Activated naive CD8-positive, alpha-beta T cell treated with anti-CD3 and anti-CD28 coated beads, Interleukin-2, amount 10 ng/mL, durations not matched to agents 7 days and 5 days (primary cell): ENCODE measurements around the gene MZB1. TPM values are rescaled to one million over a fixed set of nuclear protein-coding genes. Genes with fewer than 3 reads are reported as not detected.

Experiments used
- ATAC-seq: fragments of 150-1000 bp; cut with Tn5 transposase; one replicate; pipeline ENCODE4 v1.10.0; 2021; ENCODE audit warnings: low read depth, moderate library complexity
- POLR2A ChIA-PET: fragments of 350-600 bp; sonication (Branson Sonifier 250); formaldehyde crosslinking; loops from one replicate; lab custom pipeline; 2021; ENCODE audit warnings: antibody characterized with exemption; lab: Charles Lee
- DNase-seq: peaks from one replicate; pipeline ENCODE4 v3.0.0; 2021
- H3K27ac Mint-ChIP-seq: one replicate; pipeline ENCODE4 v1.8.0; 2022; ENCODE audit warnings: mild to moderate bottlenecking, mixed read lengths
- H3K27me3 Mint-ChIP-seq: one replicate; pipeline ENCODE4 v1.8.0; 2022; ENCODE audit warnings: mild to moderate bottlenecking, moderate library complexity, mixed read lengths
- H3K36me3 Mint-ChIP-seq: one replicate; pipeline ENCODE4 v1.8.0; 2021; ENCODE audit warnings: mild to moderate bottlenecking, mixed read lengths
- H3K4me1 Mint-ChIP-seq: one replicate; pipeline ENCODE4 v1.8.0; 2021; ENCODE audit warnings: mixed read lengths
- H3K4me3 Mint-ChIP-seq: one replicate; pipeline ENCODE4 v1.8.0; 2022; ENCODE audit warnings: mild to moderate bottlenecking, moderate library complexity, mixed read lengths
- H3K9me3 Mint-ChIP-seq: one replicate; pipeline ENCODE4 v1.8.0; 2021; ENCODE audit warnings: mixed read lengths
- total RNA-seq, 2 experiments: library from RNA; stranded (reverse); gene quantifications; one replicate each; pipeline ENCODE4 v1.2.3, GENCODE V29; 2021

MZB1 gene
- total RNA-seq, 2 experiments from 2014 or later = 21.8 to 22.6 TPM

DNA sequence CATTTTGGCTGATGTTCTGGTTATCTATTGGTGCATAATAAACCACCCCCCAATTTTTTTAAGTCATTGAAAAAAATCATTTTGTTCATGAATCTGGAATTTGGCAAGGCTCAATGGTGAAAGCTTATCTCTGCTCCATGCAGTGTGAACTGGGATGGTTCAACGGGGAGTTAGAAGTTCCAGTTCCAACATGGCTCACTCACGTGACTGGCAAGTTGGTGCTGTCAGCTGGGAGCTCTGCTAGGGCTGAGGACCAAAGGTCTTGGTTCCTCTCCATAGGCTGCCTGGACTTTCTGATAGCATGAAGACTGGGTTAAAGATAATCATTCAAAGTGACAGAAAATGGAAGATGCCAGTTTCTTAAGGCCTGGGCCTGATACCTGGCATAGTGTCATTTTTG lies 17.2 kb upstream of the MZB1 start:
- Mint-ChIP-seq H3K9me3 (no peaks in the 10 kb centered on the region), H3K27me3 (no peaks in the 10 kb centered on the region), H3K4me3 (no peak overlapping the region), H3K27ac (no peak overlapping the region), H3K4me1 (peaks cover 30% of the 10 kb centered on the region), H3K36me3 (no peaks in the 10 kb centered on the region)
- POLR2A ChIA-PET = no interaction called here
- DNase-seq (no peak), ATAC-seq (no peak)

- H3K4me3 Mint-ChIP-seq = peak overlapping the region; percentile 96
- peaks cover 2% of the 10 kb centered on the region for H3K36me3 Mint-ChIP-seq
- H3K27ac Mint-ChIP-seq = peak overlapping the region; percentile 100
- ATAC-seq (no peak), DNase-seq (no peak)
- H3K9me3 Mint-ChIP-seq = no peaks in the 10 kb centered on the region
- POLR2A ChIA-PET = interaction anchor here (1.0 to 4.6 kb wide), 6 partner anchors 9 to 157 kb away, joined by 4 to 28 read pairs (median 4); partner anchors contain the start of genes MATR3, MZB1 and UBE2D2
- H3K4me1 Mint-ChIP-seq = peaks cover 32% of the 10 kb centered on the region
- H3K27me3 Mint-ChIP-seq = no peaks in the 10 kb centered on the region
Measured at GRCh38 chr5:139404484-139404840, 14.7 kb upstream of the MZB1 start.

DNA sequence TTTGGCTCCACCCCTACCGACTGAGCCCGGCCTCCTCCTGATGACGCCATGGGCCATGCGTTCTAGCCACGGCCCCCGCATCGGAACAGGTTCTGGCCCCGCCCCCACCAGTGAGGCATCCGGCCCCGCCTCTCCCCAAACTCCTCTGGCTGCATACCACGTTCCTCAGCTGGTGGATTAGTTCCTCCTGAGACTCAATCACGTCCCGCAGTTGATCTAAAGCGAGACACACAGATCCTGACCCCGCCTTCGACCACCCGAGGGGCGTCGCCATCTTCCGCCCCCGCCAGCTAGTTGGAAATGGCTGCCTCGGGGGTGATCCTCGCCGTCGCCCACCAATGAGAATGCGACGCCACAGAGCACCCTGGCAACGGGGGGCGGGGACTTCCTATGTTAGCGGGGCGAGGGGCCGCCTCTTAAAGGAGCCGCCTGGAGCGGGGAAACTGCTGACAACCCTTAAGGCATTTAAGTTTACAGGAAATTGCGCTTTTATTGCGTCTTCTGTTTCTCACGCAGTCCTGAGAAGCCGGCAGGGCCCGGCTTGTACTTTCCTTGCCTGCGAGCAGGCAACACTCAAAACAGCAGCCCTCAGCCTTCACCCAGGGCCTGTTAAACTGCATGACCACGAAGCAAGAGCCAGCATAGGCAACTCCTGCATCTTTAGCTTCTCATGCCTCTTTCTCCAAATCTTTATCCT lies 14.2 kb upstream of the MZB1 start, which contains the start of gene SPATA24:
Gene SPATA24 (minus strand): TSS at position 303 of the 697 bp plus-strand sequence. CDS start 29 bp downstream, at position 274.
- H3K9me3 Mint-ChIP-seq = no peaks in the 10 kb centered on the region
- peak within 1 kb of the TSS; percentile 96 for H3K4me3 Mint-ChIP-seq
- H3K4me1 Mint-ChIP-seq = peaks cover 35% of the 10 kb centered on the region
- peak; percentile 96 for DNase-seq
- H3K27ac Mint-ChIP-seq = peak within 1 kb of the TSS; percentile 100
- no peaks in the 10 kb centered on the region for H3K27me3 Mint-ChIP-seq
- POLR2A ChIA-PET = interaction anchor here (0.7 to 4.6 kb wide), 8 partner anchors 8 to 157 kb away, joined by 3 to 28 read pairs (median 4); partner anchors contain the start of genes MATR3, MZB1 and UBE2D2
- ATAC-seq = peak; percentile 94
- H3K36me3 Mint-ChIP-seq = peaks cover 4% of the 10 kb centered on the region

DNA sequence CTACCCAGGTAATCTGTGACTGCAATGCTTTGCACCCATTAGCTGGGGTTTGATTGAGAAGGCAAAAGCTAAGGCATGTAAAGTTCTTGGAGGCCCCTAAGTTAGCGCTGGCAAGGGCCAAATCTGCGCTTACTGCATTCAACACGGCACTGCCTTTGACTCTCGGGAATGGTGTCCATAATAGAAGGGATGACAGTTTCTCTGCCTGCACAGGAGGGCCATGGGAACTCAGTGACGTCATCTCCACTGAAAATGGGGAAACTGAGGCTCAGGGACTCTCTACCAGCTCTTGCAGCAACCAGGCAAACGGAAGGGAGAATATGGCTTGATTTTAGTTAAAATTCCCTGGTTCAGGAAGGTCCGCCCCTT lies 13.7 kb upstream of the MZB1 start:
- peak overlapping the region; percentile 100 for H3K27ac Mint-ChIP-seq
- DNase-seq (no peak), ATAC-seq (no peak)
- H3K9me3 Mint-ChIP-seq = no peaks in the 10 kb centered on the region
- POLR2A ChIA-PET = interaction anchor here (0.7 to 4.6 kb wide), 9 partner anchors 8 to 158 kb away, joined by 3 to 28 read pairs (median 4); partner anchors contain the start of genes MATR3, MZB1 and UBE2D2
- H3K36me3 Mint-ChIP-seq = peaks cover 4% of the 10 kb centered on the region
- H3K4me3 Mint-ChIP-seq = peak overlapping the region; percentile 96
- no peaks in the 10 kb centered on the region for H3K27me3 Mint-ChIP-seq
- peaks cover 35% of the 10 kb centered on the region for H3K4me1 Mint-ChIP-seq

GRCh38 chr5:139402561-139403158 lies 12.9 kb upstream of the MZB1 start:
- Mint-ChIP-seq H3K27me3 (no peaks in the 10 kb centered on the region), H3K9me3 (no peaks in the 10 kb centered on the region), H3K36me3 (peaks cover 8% of the 10 kb centered on the region), H3K4me1 (peaks cover 32% of the 10 kb centered on the region), H3K4me3 (peak overlapping the region; percentile 96), H3K27ac (peak overlapping the region; percentile 100)
- DNase-seq = no peak
- POLR2A ChIA-PET = interaction anchor here (1.2 to 4.6 kb wide), 5 partner anchors 10 to 158 kb away, joined by 3 to 28 read pairs (median 4); partner anchors contain the start of genes MZB1 and UBE2D2
- no peak for ATAC-seq

GRCh38 chr5:139401546-139401945 lies 11.8 kb upstream of the MZB1 start:
- Mint-ChIP-seq H3K27ac (no peak overlapping the region), H3K27me3 (no peaks in the 10 kb centered on the region), H3K9me3 (no peaks in the 10 kb centered on the region), H3K4me1 (peaks cover 35% of the 10 kb centered on the region), H3K4me3 (no peak overlapping the region), H3K36me3 (peaks cover 11% of the 10 kb centered on the region)
- POLR2A ChIA-PET = interaction anchor here (1.3 to 4.6 kb wide), 2 partner anchors 8 to 11 kb away, joined by 5 to 28 read pairs; partner anchors contain the start of gene MZB1
- ATAC-seq = no peak
- DNase-seq = no peak

DNA sequence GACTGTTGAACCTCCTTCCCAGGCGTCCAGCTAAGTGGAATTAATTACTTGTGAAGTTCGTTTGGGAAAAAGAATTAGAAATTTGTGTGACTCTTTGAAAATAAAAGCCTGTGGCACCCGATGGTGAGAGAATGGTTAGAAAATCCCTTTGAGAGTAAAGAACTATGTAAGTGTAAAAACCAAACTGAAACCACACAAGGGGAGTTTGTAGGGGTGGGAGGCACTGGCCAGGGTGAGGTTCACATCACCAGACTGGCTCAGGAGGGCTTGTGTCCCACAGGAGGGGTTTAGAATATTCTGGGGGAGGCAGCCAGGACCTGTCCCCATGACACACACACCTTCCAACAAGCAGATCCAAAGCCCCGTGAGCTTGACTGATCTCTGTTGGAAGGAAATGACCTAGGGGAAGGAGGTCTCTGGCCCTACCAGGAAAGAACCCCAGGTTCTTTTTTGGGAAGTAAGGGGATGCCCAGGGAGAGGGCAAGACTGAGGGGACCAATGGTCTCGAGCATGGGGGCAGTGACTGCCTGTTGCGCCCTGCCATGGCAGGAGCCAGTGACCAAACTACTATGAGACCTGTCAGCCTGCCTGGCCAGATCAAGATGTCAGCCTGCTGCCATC lies 9.9 kb upstream of the MZB1 start:
- peaks cover 43% of the 10 kb centered on the region for H3K4me1 Mint-ChIP-seq

DNA sequence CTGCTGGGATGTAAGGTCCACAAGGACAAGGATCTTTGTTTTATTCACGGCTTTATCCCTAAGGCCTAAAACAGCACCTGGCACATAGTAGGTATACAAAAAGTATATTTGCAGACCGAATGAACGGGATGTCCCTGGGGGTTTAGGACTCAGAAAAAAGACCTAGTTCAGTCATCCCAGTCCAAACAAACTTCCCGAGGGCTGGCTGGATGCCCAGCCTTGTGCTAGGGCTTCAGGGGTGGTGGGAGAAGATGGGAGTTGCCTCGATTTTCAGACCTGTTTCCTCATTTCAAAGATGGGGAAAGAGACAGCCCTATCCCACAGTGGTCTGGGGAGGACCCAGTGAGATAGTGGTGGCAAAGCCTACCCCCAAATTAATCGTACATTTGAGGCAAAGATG lies 8.2 kb upstream of the MZB1 start:
- no peak for ATAC-seq

More for the DNA sequence above, 9.9 kb upstream of the MZB1 start:
- DNase-seq (no peak), ATAC-seq (no peak)
- Mint-ChIP-seq H3K36me3 (peaks cover 16% of the 10 kb centered on the region), H3K9me3 (no peaks in the 10 kb centered on the region), H3K27me3 (no peaks in the 10 kb centered on the region), H3K4me3 (no peak overlapping the region), H3K27ac (no peak overlapping the region)
- POLR2A ChIA-PET = interaction anchor here (1.1 to 1.9 kb wide), 2 partner anchors 9 to 16 kb away, joined by 3 to 7 read pairs; partner anchors contain the start of gene MZB1

DNA sequence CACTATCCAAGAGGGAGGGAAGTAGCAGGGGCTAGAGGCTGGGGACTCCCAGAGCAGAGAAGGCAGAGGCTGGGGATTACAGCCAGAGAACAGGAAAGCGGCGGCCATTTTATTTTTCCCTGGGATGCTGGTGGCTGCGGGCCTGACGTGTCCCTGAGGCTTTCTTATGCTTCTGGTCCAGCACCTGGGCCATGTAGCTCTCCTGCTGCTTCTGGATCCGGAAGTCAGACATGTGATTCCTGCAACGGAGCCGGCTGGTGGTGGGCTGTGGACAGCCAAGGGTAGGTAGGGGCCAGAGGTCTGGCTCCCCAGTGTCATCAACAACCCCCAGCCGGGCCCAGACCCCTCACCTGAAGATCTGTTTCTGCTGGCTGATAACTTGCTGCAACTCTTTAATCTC lies 7.0 kb upstream of the MZB1 start:
- H3K36me3 Mint-ChIP-seq = peaks cover 17% of the 10 kb centered on the region
- H3K4me3 Mint-ChIP-seq = no peak overlapping the region
- no peaks in the 10 kb centered on the region for H3K27me3 Mint-ChIP-seq
- no peak overlapping the region for H3K27ac Mint-ChIP-seq
- H3K9me3 Mint-ChIP-seq = no peaks in the 10 kb centered on the region
- peaks cover 27% of the 10 kb centered on the region for H3K4me1 Mint-ChIP-seq
- no peak for ATAC-seq
- DNase-seq = no peak
- POLR2A ChIA-PET = interaction anchor here (0.8 to 1.2 kb wide), 3 partner anchors 15 to 97 kb away, joined by 3 read pairs; partner anchors contain the start of gene STING1

More for the DNA sequence above, 8.2 kb upstream of the MZB1 start:
- POLR2A ChIA-PET = interaction anchor here (0.7 kb wide), 1 partner anchor 207 kb away, joined by 3 read pairs; no protein-coding TSS in a partner anchor
- no peak overlapping the region for H3K4me3 Mint-ChIP-seq
- peaks cover 16% of the 10 kb centered on the region for H3K36me3 Mint-ChIP-seq
- H3K9me3 Mint-ChIP-seq = no peaks in the 10 kb centered on the region
- no peak overlapping the region for H3K27ac Mint-ChIP-seq
- H3K27me3 Mint-ChIP-seq = no peaks in the 10 kb centered on the region
- peaks cover 31% of the 10 kb centered on the region for H3K4me1 Mint-ChIP-seq
- DNase-seq = no peak

- H3K27ac Mint-ChIP-seq = no peak overlapping the region
- no peaks in the 10 kb centered on the region for H3K9me3 Mint-ChIP-seq
- DNase-seq (no peak), ATAC-seq (no peak)
- no peak overlapping the region for H3K4me3 Mint-ChIP-seq
- H3K36me3 Mint-ChIP-seq = peaks cover 15% of the 10 kb centered on the region
- H3K27me3 Mint-ChIP-seq = no peaks in the 10 kb centered on the region
- H3K4me1 Mint-ChIP-seq = peaks cover 33% of the 10 kb centered on the region
- POLR2A ChIA-PET = interaction anchor here (0.8 to 1.2 kb wide), 5 partner anchors 8 to 96 kb away, joined by 3 to 4 read pairs (median 3); partner anchors contain the start of genes SPATA24 and STING1
Measured at GRCh38 chr5:139395844-139396640, 6.3 kb upstream of the MZB1 start.

- ATAC-seq = no peak
- no peaks in the 10 kb centered on the region for H3K9me3 Mint-ChIP-seq
- no peaks in the 10 kb centered on the region for H3K27me3 Mint-ChIP-seq
- peak within 1 kb of the TSS; percentile 96 for H3K4me3 Mint-ChIP-seq
- peaks cover 15% of the 10 kb centered on the region for H3K36me3 Mint-ChIP-seq
- POLR2A ChIA-PET = interaction anchor here (0.5 to 2.3 kb wide), 4 partner anchors 9 to 101 kb away, joined by 3 to 6 read pairs (median 4); partner anchors contain the start of genes MATR3 and SPATA24
- peaks cover 45% of the 10 kb centered on the region for H3K4me1 Mint-ChIP-seq
- DNase-seq = no peak
- H3K27ac Mint-ChIP-seq = peak within 1 kb of the TSS; percentile 95
Measured at GRCh38 chr5:139394654-139395566, 5.2 kb upstream of the MZB1 start, which contains the start of gene PROB1. PROB1 (minus strand) TSS chr5:139395104; CDS start chr5:139395081, 23 bp downstream.
